ENCODE results near the gene PDE12.

Gene PDE12, protein sequence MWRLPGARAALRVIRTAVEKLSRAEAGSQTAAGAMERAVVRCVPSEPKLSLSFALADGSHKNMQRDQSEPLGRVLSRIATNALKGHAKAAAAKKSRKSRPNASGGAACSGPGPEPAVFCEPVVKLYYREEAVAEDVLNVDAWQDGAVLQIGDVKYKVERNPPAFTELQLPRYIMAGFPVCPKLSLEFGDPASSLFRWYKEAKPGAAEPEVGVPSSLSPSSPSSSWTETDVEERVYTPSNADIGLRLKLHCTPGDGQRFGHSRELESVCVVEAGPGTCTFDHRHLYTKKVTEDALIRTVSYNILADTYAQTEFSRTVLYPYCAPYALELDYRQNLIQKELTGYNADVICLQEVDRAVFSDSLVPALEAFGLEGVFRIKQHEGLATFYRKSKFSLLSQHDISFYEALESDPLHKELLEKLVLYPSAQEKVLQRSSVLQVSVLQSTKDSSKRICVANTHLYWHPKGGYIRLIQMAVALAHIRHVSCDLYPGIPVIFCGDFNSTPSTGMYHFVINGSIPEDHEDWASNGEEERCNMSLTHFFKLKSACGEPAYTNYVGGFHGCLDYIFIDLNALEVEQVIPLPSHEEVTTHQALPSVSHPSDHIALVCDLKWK

DNA sequence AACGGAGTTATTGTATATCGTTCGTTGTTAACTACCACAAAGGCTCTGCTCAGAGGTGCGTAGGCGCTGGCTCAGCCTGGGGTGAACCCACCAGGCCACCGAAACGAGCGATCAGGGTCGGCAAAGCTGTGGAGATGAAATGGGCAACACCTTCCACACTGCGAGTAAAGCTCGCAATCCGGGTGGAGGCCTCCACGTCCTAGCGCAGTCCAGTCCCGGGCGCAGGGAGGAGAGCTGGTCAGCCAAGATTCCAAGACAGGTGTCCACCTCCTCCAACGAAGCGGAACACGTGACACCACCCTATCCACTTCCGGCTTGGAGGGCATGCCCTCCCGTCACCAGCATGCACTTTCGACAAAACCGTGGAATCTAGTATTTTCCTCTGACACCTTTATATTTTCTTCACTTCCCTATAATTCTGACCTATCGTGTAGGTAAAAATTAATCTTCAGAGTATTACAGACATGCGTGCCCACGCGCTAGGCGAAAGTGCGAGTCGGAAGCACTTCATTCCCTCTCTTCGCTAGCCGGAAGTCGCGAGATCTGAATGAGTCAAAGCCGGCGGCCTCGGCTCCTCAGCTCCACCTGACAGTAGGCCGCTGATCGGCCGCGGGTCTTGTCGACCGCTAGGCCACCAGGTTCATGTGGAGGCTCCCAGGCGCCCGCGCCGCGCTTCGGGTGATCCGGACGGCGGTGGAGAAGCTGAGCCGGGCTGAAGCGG lies at the start of gene PDE12:
Gene PDE12 (plus strand): TSS at position 537 of the 721 bp plus-strand sequence. CDS start 106 bp downstream, at position 643.
- peak; percentile 76 to 83 (median 78) for DNase-seq (ENCODE audit: low read depth in 2 of 3, low spot score in 1 of 3)

DNA sequence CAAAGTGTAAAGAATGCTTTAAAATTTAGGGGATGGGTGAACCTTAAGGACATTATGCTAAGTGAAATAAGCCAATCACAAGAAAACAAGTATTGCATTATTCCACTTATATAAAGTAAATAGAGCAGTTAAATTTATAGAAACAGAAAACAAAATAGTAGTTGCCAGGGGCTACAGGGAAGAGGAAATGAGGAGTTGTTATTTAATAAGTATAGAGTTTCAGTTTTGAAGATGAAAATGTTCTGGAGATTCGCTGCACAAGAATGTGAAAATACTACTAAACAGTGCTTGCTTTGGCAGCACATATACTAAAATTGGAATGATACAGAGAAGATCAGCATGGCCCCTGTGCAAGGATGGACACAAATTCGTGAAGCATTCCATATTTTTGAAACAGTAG lies 43.9 kb upstream of the PDE12 start:
- no peak for DNase-seq (ENCODE audit: low read depth in 2 of 3, low spot score in 1 of 3)

DNA sequence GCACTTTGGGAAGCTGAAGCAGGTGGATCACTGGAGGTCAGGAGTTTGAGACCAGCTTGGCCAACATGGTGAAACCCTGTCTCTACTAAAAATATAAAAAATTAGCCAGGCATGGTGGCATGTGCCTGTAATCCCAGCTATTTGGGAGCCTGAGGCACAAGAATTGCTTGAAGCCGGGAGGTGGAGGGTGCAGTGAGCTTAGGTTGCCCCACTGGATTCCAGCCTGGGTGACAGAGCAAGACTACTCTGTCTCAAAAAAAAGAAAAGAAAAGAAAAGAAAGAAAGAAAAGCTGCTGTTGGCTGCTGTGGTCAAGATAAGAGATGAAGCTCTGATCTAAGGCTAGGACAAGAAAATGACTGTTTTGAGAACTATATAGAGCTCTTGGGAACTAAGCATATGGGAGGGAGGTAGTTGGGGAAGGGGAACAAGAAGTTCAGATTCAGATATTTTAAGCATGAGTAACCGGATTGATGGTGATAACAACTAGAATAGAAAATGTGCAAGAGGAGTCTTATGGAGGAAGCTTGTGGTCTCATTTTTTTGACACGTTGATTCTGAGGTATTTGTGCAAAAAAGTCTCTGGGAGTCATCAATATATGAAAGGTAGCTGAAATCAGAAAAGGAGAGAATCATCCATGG lies 37.7 kb upstream of the PDE12 start:
- no peak for DNase-seq (ENCODE audit: low read depth in 2 of 3, low spot score in 1 of 3)

DNA sequence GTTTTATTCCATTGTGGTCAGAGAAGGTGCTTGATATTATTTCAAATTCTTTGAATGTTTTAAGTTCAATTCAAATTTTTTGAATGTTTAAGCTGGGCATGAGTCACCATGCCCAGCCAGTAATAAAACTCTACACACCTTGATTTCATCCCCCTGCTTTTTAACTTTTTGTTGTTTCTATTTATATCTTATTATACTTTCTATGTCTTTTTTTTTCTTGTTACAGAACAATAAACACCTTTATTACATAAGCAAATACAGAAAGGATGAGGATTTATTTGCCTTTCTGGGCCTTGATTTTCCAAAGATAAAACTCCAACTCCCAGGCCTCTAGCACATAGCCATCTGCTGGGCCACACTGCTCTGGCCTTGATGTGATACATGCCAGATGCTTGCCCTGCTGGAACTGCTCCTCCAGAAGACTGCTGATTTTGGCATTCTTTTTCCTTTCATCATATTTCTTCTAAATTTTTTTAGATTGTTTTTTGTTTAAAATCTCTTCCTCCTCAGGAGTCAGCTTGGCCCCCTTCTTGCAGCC lies 25.9 kb upstream of the PDE12 start:
- DNase-seq (ENCODE audit: low read depth in 2 of 3, low spot score in 1 of 3) = no peak

DNA sequence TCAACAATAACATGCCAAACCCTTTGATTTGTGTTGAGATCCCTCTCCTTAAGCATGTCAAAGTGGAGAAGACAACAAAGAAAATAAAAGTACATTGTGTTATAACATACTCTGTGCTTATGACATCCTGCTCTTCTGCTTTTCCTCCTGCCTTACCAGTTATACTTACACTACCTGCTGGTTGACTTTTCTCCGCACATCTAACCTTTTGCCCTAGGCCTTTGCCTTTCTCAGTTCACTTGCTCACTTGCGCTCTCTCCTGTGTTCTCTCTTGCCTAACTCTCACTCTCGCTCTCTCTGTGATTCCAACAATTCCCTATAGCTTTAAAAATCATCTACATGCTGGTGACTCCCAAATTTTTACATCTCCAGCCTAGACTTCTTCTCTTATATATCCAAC lies 17.6 kb upstream of the PDE12 start:
- DNase-seq (ENCODE audit: low read depth in 2 of 3, low spot score in 1 of 3) = no peak

DNA sequence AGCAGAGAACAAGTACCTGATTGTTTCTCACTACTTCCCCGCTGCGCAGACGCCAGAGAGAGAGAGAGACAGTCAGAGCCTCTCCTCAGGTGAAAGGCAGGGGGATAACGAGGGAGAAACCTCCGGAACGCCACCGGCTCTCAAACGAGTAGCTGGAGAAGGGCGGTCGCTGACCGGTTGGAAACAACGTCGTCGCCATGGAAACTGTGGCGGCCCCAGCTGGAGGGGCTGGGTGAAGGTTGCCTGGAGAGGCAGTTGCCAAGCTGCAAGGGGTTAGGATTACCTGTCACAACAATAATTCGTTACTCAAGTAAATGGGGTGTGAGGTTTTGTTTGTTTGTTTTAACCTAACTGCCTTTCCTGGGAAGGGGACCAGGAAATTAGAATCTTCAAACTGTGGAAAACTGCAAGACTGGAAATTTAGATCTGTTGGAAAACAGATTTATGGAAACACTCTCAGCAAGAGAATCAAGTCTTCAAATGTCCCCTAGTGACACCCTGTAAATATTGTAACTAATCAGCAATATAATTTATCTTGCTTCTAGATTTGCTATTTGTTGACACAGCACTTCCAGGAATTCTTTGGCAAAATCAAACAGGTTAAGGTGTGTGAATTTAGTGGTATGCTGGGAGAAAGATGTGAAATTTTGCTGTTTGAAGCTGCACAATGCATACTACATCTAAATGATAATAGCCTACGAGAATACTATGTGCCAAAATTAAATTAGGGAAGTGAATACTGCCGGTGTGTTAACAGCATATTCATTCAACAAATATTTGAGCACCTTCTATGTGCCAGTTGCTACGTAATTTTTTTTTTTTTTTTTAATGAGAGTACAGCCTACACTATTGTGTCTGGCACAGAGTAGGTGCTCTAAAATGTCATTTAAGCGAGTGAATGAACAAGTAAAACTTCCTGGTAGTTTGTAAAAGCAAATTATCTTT lies 11.6 kb upstream of the PDE12 start, which contains the start of gene DNAH12:
Gene DNAH12 (minus strand): TSS at position 164 of the 945 bp plus-strand sequence. CDS start 1,474 bp downstream, outside the sequence.
- DNase-seq (ENCODE audit: low read depth in 2 of 3, low spot score in 1 of 3) = peak in 1 of 3 donors; percentile 3

DNA sequence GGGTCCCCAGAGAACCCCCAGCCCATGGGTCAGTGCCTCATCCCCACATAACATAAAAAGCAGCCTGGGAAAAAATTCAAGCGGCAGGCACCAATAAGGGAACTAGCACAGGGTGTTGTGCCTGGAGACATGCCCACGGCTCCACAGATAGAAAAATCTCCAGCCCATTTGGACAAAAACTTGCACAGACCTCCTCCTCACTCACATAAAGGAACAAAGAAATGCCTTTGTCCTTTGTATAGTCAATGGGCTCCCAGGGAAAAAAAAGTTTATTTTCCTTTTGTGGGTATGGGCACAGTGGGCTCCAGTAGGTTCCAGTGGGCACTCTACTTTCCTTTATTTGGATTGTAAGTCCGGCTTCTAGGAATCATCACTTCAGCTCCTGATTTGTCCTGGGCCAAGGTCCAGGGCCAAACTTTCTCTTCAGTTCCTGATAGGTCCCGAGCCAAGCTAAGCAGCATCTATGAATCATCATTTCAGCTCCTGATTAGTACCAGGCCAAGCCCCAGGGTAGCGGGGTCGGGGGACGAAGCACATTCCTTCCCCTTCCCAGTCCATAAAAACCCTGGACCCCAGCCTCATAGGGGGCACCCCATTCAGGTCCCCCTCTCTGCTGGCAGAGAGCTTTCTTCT lies 10.3 kb upstream of the PDE12 start:
- DNase-seq (ENCODE audit: low read depth in 2 of 3, low spot score in 1 of 3) = no peak

DNA sequence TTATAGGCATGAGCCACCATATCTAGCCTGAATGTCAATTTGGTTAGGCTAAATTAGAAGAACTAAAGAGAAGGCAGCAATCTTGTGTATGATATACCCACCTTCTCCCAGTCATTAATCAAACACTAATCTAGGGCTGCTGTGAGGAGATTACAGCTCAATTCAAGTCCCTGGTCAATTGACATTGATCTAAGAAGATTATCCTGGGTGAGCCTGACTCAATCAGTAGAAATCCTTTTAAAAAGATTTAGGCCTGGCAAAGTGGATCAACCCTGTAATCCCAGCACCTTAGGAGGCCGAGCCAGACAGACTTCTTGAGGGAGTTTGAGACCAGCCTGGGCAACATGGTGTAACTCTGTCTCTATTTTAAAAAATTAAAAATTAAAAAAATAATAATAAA lies 9.5 kb upstream of the PDE12 start:
- DNase-seq (ENCODE audit: low read depth in 2 of 3, low spot score in 1 of 3) = no peak

DNA sequence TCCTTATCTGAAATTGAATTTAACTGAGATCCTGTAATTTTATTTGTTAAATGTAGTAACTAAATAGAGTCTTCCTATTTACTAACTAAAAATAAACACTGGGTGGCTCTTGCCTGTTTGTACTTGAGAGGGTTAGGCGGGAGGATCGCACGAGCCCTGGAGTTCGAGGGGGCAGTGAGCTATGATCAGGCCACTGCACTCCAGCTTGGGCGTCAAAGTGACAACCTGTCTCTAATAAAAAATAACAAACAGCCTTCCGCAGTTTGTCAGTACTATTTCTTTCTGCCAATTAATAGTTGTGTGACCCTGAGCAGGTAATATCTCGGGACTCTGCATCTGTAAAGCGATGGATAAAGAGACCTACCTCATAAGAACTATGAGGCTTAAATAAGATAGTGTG lies 768 bp upstream of the PDE12 start:
- no peak for DNase-seq (ENCODE audit: low read depth in 2 of 3, low spot score in 1 of 3)

DNA sequence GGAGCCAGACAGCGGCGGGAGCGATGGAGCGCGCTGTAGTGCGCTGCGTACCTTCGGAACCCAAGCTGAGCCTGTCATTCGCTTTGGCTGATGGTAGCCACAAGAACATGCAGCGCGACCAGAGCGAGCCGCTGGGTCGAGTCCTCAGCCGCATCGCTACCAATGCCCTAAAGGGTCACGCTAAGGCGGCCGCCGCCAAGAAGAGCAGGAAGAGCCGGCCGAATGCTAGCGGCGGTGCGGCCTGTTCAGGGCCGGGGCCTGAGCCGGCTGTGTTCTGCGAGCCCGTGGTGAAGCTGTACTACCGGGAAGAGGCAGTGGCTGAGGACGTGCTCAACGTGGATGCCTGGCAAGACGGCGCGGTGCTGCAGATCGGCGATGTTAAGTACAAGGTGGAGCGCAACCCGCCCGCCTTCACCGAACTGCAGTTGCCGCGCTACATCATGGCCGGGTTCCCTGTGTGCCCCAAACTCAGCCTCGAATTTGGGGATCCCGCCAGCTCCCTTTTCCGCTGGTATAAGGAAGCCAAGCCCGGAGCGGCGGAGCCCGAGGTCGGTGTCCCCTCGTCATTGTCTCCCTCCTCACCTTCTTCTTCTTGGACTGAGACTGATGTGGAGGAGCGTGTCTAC lies 498 bp downstream of the PDE12 start:
- DNase-seq (ENCODE audit: low read depth in 2 of 3, low spot score in 1 of 3) = peak in 2 of 3 donors; percentile 13 to 20

DNA sequence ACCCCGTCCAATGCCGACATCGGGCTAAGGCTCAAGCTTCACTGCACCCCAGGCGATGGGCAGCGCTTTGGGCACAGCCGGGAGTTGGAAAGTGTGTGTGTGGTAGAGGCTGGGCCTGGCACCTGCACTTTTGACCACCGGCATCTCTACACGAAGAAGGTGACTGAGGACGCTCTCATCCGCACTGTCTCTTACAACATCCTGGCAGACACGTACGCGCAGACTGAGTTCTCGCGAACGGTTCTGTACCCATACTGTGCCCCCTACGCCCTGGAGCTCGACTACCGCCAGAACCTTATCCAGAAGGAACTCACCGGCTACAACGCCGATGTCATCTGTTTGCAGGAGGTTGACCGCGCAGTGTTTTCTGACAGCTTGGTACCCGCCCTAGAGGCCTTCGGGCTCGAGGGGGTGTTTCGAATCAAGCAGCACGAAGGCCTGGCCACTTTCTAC lies 1.0 kb downstream of the PDE12 start:
- DNase-seq (ENCODE audit: low read depth in 2 of 3, low spot score in 1 of 3) = peak in 2 of 3 donors; percentile 24 to 36

DNA sequence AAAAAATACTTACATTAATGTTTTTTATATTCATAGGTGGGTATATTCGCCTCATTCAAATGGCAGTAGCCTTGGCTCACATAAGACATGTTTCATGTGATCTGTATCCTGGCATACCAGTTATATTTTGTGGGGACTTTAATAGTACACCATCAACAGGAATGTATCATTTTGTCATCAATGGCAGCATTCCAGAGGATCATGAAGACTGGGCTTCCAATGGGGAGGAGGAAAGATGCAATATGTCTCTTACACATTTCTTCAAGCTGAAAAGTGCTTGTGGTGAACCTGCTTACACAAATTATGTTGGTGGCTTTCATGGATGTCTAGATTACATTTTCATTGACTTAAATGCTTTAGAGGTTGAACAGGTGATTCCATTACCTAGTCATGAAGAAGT lies 3.5 kb downstream of the PDE12 start:
- no peak for DNase-seq (ENCODE audit: low read depth in 2 of 3, low spot score in 1 of 3)

DNA sequence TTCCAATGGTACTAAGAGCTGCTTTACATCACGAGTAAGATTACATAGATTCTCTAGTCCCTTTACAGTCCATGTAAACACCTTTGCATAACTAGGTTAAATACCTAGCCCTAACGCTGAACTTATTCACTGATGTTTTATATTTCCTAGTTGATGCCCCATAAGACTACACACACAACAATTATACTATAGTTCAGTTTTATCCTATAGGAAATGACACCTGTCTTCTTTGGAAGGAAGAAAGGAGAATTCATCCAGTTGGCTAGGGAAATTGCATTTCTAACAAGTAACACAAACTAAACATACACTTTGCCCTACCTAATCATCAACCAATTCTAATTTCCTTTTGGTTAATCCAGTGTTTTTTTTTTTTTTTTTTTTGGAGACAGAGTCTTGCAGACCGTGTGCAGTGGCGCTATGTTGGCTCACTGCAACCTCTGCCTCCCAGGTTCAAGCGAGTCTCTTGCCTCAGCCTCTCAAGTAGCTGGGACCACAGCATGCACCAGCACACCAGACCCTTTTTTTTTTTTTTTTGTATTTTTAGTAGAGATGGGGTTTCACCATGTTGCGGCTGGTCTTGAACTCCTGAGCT lies 13.9 kb downstream of the PDE12 start:
- DNase-seq (ENCODE audit: low read depth in 2 of 3, low spot score in 1 of 3) = no peak

DNA sequence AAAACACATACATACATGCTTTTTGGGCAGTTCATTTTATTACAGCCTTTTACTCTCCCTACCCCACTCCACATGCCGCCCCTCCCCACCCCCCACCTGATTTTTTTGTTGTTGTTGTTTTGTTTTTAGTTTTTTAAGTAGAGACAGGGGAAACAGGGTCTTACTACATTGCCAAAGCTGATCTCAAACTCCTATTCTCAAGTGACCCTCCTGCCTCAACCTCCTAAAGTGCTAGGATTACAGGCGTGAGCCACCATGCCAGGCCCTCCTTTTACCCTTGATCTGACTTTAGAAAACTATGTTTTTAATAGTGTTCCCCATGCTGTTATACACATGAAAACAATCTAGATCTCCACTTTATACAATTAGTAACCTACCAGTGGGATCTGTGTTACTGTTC lies 14.8 kb downstream of the PDE12 start:
- no peak for DNase-seq (ENCODE audit: low read depth in 2 of 3, low spot score in 1 of 3)

DNA sequence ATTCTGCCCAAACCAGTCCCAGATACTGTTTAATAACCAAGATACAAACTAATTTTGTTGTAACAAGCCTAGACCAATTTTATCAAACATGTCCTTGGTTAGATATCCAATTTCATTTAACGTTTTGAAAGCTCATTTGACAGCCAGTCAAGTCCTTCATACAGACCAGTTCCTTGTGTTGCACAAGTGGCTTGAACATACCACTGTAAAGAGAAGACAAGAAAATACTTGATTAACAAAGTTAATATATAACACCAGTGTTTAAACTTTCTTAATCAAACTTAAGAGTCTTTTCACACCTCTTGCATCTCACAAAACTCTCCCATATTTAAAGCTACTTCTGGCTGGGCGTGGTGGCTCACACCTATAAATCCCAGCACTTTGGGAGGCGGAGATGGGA lies 16.0 kb downstream of the PDE12 start:
- no peak for DNase-seq (ENCODE audit: low read depth in 2 of 3, low spot score in 1 of 3)

DNA sequence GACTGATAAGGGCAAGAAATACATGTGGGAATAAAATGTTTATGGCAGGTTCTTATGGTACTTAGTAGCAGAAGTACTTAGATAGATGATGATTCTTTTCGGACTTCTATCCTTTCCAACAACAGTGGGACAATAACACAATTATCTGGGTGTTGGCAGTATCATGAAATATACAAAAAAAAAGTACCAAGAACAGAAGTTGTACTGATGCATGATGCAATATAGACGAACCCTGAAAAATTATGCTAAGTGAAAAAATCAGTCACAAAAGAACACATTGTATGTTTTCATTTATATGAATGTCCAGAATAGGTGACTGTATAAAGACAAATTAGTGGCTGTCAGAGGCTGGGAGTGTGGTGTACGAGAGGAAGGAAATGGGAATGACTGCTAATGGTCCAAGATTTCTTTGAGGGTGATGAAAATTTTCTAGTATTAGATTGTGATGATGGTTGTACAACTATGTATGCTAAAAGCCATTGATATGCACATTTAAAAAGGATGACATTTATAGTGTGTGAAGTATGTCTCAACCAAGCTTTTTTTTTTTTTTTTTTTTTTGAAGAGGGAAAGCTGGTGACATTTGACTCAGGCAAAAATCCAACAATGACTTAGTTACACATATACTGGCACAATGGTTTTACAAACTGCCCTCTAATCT lies 20.0 kb downstream of the PDE12 start:
- DNase-seq (ENCODE audit: low read depth in 2 of 3, low spot score in 1 of 3) = no peak

DNA sequence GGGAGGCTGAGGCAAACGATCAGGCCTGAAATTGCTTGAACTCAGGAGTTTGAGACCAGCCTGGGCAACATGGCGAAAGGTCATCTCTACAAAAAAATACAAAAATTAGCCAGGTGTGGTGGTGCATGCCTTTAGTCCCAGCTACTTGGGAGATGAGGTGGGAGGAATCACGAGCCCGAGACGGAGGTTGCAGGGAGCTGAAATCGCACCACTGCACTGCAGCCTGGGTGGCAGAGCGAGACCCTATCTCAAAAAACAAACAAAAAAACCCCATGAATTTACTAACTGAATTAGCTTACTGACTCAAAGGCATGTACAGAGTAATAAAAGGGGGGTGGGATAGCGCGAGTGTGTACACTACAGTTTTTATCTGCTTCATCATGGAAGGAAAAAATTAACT lies 21.7 kb downstream of the PDE12 start:
- no peak for DNase-seq (ENCODE audit: low read depth in 2 of 3, low spot score in 1 of 3)
